K562 (cell line): Measurements from ENCODE around the gene TTYH2. TPM values are rescaled to one million over a fixed set of nuclear protein-coding genes. Genes with fewer than 3 reads are reported as not detected.

Experiments used
- ATF3 ChIP-seq, 2 experiments: fragments of 450-650 bp in 1 of 2; sonication (generic) in 1 of 2; formaldehyde crosslinking in 1 of 2; IDR thresholded peaks in 1 of 2; conservative IDR thresholded peaks in 1 of 2; 2 replicates each; pipeline versions ENCODE4 v1.6.1 to v1.8.1; 2016 to 2023; ENCODE audit warnings: mild to moderate bottlenecking in 2 of 2, moderate library complexity in 2 of 2, inconsistent platforms in 1 of 2, missing genetic modification reagents in 1 of 2
- CEBPG ChIP-seq, 3 experiments: fragments of 200-800 bp in 1 of 3; sonication (Bioruptor generic) in 1 of 3; sonication (generic) in 1 of 3; formaldehyde crosslinking in 1 of 3; IDR thresholded peaks in 2 of 3; conservative IDR thresholded peaks in 1 of 3; 2 replicates each; pipeline versions ENCODE4 v1.6.1 to v1.8.0; 2016 to 2022; ENCODE audit warnings: missing compliant biosample characterization in 2 of 3, missing genetic modification characterization in 2 of 3, mild to moderate bottlenecking in 1 of 3, missing genetic modification reagents in 1 of 3
- CXXC5 ChIP-seq: fragments of 250-450 bp; sonication (Bioruptor Pico); IDR thresholded peaks from 2 replicates; pipeline ENCODE4 v1.8.0; 2022; ENCODE audit warnings: inconsistent platforms, mild to moderate bottlenecking, moderate library complexity
- E2F6 ChIP-seq, 2 experiments: IDR thresholded peaks; 2 replicates each; pipeline ENCODE4 v1.6.1; 2011; ENCODE audit warnings: borderline replicate concordance in 1 of 2, control low read depth in 1 of 2, low read depth in 1 of 2, low read length in 1 of 2, mild to moderate bottlenecking in 1 of 2, mixed read lengths in 1 of 2, moderate library complexity in 1 of 2; ENCODE audit not compliant: insufficient read depth in 1 of 2, insufficient read length in 1 of 2, poor library complexity in 1 of 2, severe bottlenecking in 1 of 2; ENCODE audit errors: extremely low read depth in 1 of 2
- ETV1 ChIP-seq: fragments of 450-650 bp; conservative IDR thresholded peaks from 2 replicates; pipeline ENCODE4 v1.6.1; 2016; ENCODE audit warnings: missing genetic modification characterization, control low read depth, low read depth, missing compliant biosample characterization
- GABPB2 ChIP-seq: fragments of 250-450 bp; sonication (Bioruptor Pico); conservative IDR thresholded peaks from 2 replicates; pipeline ENCODE4 v1.5.1; 2021; ENCODE audit warnings: mild to moderate bottlenecking
- MAZ ChIP-seq, 2 experiments: fragments of 450-650 bp in 1 of 2; sonication (generic) in 1 of 2; formaldehyde crosslinking; IDR thresholded peaks in 1 of 2; conservative IDR thresholded peaks in 1 of 2; 2 replicates each; pipeline versions ENCODE4 v1.4.0 to v1.5.0; 2020; ENCODE audit warnings: mild to moderate bottlenecking in 1 of 2, missing genetic modification reagents in 1 of 2
- MNT ChIP-seq, 2 experiments: fragments of 450-650 bp; conservative IDR thresholded peaks; 2 replicates each; pipeline ENCODE4 v1.6.1; 2017; ENCODE audit warnings: mild to moderate bottlenecking in 2 of 2, moderate library complexity in 2 of 2
- RBM25 ChIP-seq: fragments of 200-400 bp; formaldehyde crosslinking; IDR thresholded peaks from 2 replicates; pipeline ENCODE4 v1.6.1; 2018; ENCODE audit warnings: low read length, low read depth, moderate library complexity; ENCODE audit not compliant: severe bottlenecking
- RFX1 ChIP-seq: fragments of 450-650 bp; IDR thresholded peaks from 2 replicates; pipeline ENCODE4 v1.6.1; 2016; ENCODE audit warnings: mild to moderate bottlenecking, moderate library complexity
- SAP30 ChIP-seq: fragments of 200-600 bp; sonication (generic); IDR thresholded peaks from 2 replicates; pipeline ENCODE4 v1.6.1; 2012; ENCODE audit warnings: borderline replicate concordance, low read depth, mild to moderate bottlenecking, moderate library complexity, low read length, control low read depth, inconsistent platforms; ENCODE audit not compliant: insufficient read depth, poor library complexity, severe bottlenecking
- SMARCA4 ChIP-seq: fragments of 450-650 bp; IDR thresholded peaks from 2 replicates; pipeline ENCODE4 v1.6.1; 2016
- ZBTB2 ChIP-seq: fragments of 450-650 bp; IDR thresholded peaks from 2 replicates; pipeline ENCODE4 v1.6.1; 2016; ENCODE audit warnings: antibody characterized with exemption
- ZNF174 ChIP-seq: fragments of 250-450 bp; sonication (Bioruptor Pico); IDR thresholded peaks from 2 replicates; pipeline ENCODE4 v1.4.0; 2020; ENCODE audit warnings: mild to moderate bottlenecking
- ZNF175 ChIP-seq: fragments of 200-800 bp; sonication (Bioruptor generic); IDR thresholded peaks from 2 replicates; pipeline ENCODE4 v1.6.1; 2016; ENCODE audit warnings: low read depth, mild to moderate bottlenecking, missing genetic modification characterization, missing compliant biosample characterization
- ZNF232 ChIP-seq: sonication (generic); formaldehyde crosslinking; IDR thresholded peaks from 2 replicates; pipeline ENCODE4 v1.8.0; 2022; ENCODE audit warnings: mild to moderate bottlenecking, missing genetic modification reagents
- ZNF239 ChIP-seq: fragments of 250-450 bp; sonication (Bioruptor Pico); IDR thresholded peaks from 2 replicates; pipeline ENCODE4 v1.4.0; 2020; ENCODE audit warnings: mild to moderate bottlenecking
- ZZZ3 ChIP-seq: fragments of 450-650 bp; IDR thresholded peaks from 2 replicates; pipeline ENCODE4 v1.6.1; 2016; ENCODE audit warnings: antibody characterized with exemption, mild to moderate bottlenecking, moderate library complexity
- polyA plus RNA-seq, 8 experiments: library from polyadenylated mRNA; depleted of rRNA in 4 of 8; stranded (reverse) in 5 of 8; unstranded in 3 of 8; fragments of >200 nt; fragmentation: Nextera tagmentation in 2 of 8; fragmentation: Illumina TruSeq in 1 of 8; extraction: Ambion mirVana in 2 of 8; extraction: Trizol in 1 of 8; gene quantifications; 2 replicates each; pipeline versions ENCODE4 v1.2.1 to v1.2.3, GENCODE V29; 2011 to 2014; ENCODE audit warnings: inconsistent platforms in 1 of 8, missing spikeins in 1 of 8
- total RNA-seq, 7 experiments: library from RNA; depleted of rRNA in 6 of 7; stranded (reverse); fragments of >200 nt in 6 of 7; fragmentation: Illumina TruSeq in 2 of 7; extraction: Trizol in 2 of 7; gene quantifications; 2 replicates each; pipeline versions ENCODE4 v1.2.1 to v1.2.3, GENCODE V29; 2011 to 2021; ENCODE audit warnings: low replicate concordance in 1 of 7

The TTYH2 gene
- total and polyA plus RNA-seq, 9 of the 15 experiments (the other 6 are each of a cell fraction or from before 2014, with no cell fraction given), result 0.03 to 2.0 (median 0.91) TPM

GRCh38 chr17:74212913-74213791 is at the start of gene TTYH2 (continued):
- TF ChIP-seq MAZ (CRISPR knock-in tag; conservative IDR thresholded peaks at IDR 0.05 in 1 of 2, IDR thresholded peaks at IDR 0.05 in 1 of 2) (peak in 1 of 2 experiments; percentile 66; a peak in 2 of 4 replicates), E2F6 (IDR thresholded peaks at IDR 0.05; ENCODE audit: borderline replicate concordance in 1 of 2, extremely low read depth in 1 of 2, insufficient read depth in 1 of 2, insufficient read length in 1 of 2, low read depth in 1 of 2, low read length in 1 of 2, poor library complexity in 1 of 2, severe bottlenecking in 1 of 2) (peak in 1 of 2 experiments; percentile 37), CXXC5 (CRISPR knock-in tag) (no peak), RFX1 (no peak), SAP30 (no peak), ETV1 (tag) (no peak), RBM25 (peak; percentile 35), SMARCA4 (no peak), ZZZ3 (no peak), ZNF174 (CRISPR knock-in tag) (no peak), CEBPG (CRISPR knock-in tag; IDR thresholded peaks at IDR 0.05) (peak; percentile 75), CEBPG (tag; conservative IDR thresholded peaks at IDR 0.05 in 1 of 2, IDR thresholded peaks at IDR 0.05 in 1 of 2) (peak; percentile 78 to 86), ZNF232 (CRISPR knock-in tag) (no peak), ZNF239 (CRISPR knock-in tag) (no peak), ATF3 (IDR thresholded peaks at IDR 0.05) (no peak), ATF3 (CRISPR knock-in tag; conservative IDR thresholded peaks at IDR 0.05) (0 out of 2 replicates have a peak, but pooled peaks have one; percentile 10), ZNF175 (CRISPR knock-in tag) (no peak), GABPB2 (no peak), ZBTB2 (0 out of 2 replicates have a peak, but pooled peaks have one; percentile 22), MNT (conservative IDR thresholded peaks at IDR 0.05) (0 out of 4 replicates have a peak, but pooled peaks of 1 of the 2 experiments have one; percentile 14)
